Measurements from ENCODE around the gene SLC27A1. TPM values are rescaled to one million over a fixed set of nuclear protein-coding genes. Genes with fewer than 3 reads are reported as not detected.

Gene SLC27A1
- total and polyA plus RNA-seq, 9 of the 15 experiments (the other 6 are each of a cell fraction or from before 2014, with no cell fraction given): 0.06 to 3.0 (median 1.1) TPM

DNA sequence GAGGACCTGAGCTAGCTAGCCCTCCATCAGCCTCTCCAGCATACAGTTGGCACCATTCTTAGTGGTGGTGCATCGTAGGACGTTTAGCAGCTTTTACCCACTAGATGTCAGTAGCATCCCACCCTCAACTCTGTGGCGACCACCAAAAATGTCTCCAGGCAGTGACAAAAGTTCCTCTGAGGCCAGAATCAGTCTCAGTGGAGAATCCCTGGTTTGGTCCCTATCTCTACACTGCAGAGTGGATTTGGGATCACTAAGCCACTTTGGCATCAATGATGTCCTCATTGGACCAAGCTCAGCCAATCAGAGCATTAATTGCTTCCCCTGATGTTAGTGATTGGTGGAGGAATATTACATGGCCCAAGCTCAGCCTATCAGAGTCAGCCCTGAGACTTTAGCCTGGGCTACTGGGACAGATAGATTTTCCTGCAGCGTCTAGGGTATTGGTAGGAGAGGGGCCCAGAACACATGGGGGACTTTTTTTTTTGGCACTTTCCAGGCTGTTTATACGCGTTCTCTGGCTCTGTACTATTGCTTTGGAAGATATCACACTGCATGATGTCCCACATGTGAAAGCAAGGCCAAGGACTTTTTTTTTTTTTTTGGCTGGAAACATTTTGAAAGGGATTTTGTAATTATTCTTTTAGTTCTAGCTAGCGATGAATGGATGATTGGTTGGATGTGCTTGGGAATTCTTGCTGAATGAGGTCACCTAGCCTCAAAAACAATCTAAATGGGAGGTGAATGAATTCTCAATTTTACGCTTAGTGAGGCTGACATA lies 28.9 kb upstream of the SLC27A1 start (continued):
- TF ChIP-seq, protein P1, sequence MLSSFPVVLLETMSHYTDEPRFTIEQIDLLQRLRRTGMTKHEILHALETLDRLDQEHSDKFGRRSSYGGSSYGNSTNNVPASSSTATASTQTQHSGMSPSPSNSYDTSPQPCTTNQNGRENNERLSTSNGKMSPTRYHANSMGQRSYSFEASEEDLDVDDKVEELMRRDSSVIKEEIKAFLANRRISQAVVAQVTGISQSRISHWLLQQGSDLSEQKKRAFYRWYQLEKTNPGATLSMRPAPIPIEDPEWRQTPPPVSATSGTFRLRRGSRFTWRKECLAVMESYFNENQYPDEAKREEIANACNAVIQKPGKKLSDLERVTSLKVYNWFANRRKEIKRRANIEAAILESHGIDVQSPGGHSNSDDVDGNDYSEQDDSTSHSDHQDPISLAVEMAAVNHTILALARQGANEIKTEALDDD (IDR thresholded peaks at IDR 0.05): no peak
- peak; percentile 74 for TF ChIP-seq ASH1L (IDR thresholded peaks at IDR 0.05; ENCODE audit: borderline replicate concordance, low read depth, partially characterized antibody)
- no peak for TF ChIP-seq SRSF3 (IDR thresholded peaks at IDR 0.05; ENCODE audit: insufficient read depth, low read length)
- no peak for TF ChIP-seq GABPA (tag; conservative IDR thresholded peaks at IDR 0.05; ENCODE audit: low read depth)
- TF ChIP-seq, protein P2, sequence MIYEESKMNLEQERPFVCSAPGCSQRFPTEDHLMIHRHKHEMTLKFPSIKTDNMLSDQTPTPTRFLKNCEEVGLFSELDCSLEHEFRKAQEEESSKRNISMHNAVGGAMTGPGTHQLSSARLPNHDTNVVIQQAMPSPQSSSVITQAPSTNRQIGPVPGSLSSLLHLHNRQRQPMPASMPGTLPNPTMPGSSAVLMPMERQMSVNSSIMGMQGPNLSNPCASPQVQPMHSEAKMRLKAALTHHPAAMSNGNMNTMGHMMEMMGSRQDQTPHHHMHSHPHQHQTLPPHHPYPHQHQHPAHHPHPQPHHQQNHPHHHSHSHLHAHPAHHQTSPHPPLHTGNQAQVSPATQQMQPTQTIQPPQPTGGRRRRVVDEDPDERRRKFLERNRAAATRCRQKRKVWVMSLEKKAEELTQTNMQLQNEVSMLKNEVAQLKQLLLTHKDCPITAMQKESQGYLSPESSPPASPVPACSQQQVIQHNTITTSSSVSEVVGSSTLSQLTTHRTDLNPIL (CRISPR knock-in tag; IDR thresholded peaks at IDR 0.05): no peak
- no peak for TF ChIP-seq ZNF253 (CRISPR knock-in tag; conservative IDR thresholded peaks at IDR 0.05)
- TF ChIP-seq HEY1 (CRISPR knock-in tag; IDR thresholded peaks at IDR 0.05; ENCODE audit: borderline replicate concordance): no peak
- TF ChIP-seq ZNF165 (CRISPR knock-in tag; IDR thresholded peaks at IDR 0.05; ENCODE audit: borderline replicate concordance): no peak
- TF ChIP-seq, protein P3, sequence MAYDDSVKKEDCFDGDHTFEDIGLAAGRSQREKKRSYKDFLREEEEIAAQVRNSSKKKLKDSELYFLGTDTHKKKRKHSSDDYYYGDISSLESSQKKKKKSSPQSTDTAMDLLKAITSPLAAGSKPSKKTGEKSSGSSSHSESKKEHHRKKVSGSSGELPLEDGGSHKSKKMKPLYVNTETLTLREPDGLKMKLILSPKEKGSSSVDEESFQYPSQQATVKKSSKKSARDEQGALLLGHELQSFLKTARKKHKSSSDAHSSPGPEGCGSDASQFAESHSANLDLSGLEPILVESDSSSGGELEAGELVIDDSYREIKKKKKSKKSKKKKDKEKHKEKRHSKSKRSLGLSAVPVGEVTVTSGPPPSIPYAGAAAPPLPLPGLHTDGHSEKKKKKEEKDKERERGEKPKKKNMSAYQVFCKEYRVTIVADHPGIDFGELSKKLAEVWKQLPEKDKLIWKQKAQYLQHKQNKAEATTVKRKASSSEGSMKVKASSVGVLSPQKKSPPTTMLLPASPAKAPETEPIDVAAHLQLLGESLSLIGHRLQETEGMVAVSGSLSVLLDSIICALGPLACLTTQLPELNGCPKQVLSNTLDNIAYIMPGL (CRISPR knock-in tag; IDR thresholded peaks at IDR 0.05): no peak
- TF ChIP-seq RBM25 (IDR thresholded peaks at IDR 0.05; ENCODE audit: low read depth, low read length, severe bottlenecking): peak; percentile 56
- TF ChIP-seq, protein P4, sequence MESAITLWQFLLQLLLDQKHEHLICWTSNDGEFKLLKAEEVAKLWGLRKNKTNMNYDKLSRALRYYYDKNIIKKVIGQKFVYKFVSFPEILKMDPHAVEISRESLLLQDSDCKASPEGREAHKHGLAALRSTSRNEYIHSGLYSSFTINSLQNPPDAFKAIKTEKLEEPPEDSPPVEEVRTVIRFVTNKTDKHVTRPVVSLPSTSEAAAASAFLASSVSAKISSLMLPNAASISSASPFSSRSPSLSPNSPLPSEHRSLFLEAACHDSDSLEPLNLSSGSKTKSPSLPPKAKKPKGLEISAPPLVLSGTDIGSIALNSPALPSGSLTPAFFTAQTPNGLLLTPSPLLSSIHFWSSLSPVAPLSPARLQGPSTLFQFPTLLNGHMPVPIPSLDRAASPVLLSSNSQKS (CRISPR knock-in tag; IDR thresholded peaks at IDR 0.05): no peak
- TF ChIP-seq, protein P5, sequence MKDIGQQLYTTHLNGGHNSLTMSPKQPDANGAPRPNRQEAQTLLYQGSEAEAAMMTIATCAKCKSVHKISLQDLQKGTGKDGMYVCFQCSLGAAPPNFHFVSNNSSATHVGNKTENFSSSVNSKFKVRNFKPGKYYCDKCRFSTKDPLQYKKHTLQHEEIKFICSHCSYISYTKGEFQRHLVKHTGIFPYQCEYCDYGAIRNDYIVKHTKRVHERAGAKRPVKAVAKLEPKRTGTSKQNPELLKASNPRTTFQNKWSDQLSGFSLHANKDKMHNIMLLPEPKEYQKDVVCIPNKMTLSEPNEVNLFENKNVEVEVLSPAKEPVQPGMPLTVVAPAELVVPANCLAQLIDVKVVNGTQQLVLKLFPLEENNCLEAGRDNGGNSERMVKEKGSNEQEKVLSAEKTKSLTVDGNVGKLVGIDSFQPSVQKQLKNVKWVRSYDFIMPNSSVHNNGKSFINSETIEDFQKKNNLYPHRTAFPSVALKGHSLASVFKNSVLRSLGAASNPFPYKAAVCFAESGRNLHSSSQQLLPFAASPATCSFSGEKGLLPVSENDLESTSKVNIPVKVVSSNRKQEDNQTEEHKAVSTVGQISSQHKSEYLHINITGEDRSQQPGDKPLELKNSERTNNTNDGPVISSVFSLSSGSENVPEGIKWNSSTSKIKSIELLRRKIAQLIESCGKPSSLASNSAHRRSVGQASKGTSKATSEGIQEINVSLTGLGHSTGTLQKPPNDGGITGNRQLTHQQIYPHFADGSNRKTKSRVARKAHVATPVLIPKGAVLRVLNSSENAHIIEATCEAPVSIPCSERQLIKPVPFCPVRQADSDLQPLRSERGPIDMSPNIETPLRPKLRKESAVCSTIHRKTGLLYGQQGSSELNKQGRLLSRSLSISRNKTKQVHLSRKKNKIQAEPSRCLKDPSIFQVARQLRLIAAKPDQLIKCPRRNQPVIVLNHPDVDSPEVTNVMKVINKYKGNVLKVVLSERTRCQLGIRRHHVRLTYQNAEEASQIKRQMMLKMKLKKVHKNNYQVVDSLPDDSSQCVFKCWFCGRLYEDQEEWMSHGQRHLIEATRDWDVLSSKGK (CRISPR knock-in tag; IDR thresholded peaks at IDR 0.05): no peak
- TF ChIP-seq, protein P6, sequence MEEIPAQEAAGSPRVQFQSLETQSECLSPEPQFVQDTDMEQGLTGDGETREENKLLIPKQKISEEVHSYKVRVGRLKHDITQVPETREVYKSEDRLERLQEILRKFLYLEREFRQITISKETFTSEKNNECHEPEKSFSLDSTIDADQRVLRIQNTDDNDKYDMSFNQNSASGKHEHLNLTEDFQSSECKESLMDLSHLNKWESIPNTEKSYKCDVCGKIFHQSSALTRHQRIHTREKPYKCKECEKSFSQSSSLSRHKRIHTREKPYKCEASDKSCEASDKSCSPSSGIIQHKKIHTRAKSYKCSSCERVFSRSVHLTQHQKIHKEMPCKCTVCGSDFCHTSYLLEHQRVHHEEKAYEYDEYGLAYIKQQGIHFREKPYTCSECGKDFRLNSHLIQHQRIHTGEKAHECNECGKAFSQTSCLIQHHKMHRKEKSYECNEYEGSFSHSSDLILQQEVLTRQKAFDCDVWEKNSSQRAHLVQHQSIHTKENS (CRISPR knock-in tag; IDR thresholded peaks at IDR 0.05): no peak
- no peak for TF ChIP-seq ZNF212 (CRISPR knock-in tag; IDR thresholded peaks at IDR 0.05)
